Islet precursor cell (in vitro differentiated cells): ENCODE measurements around the gene DYNC1I1.

Experiments used
- DNase-seq: peaks from one replicate; pipeline ENCODE4 v3.0.0-alpha.2; 2018

DYNC1I1 gene

DNA sequence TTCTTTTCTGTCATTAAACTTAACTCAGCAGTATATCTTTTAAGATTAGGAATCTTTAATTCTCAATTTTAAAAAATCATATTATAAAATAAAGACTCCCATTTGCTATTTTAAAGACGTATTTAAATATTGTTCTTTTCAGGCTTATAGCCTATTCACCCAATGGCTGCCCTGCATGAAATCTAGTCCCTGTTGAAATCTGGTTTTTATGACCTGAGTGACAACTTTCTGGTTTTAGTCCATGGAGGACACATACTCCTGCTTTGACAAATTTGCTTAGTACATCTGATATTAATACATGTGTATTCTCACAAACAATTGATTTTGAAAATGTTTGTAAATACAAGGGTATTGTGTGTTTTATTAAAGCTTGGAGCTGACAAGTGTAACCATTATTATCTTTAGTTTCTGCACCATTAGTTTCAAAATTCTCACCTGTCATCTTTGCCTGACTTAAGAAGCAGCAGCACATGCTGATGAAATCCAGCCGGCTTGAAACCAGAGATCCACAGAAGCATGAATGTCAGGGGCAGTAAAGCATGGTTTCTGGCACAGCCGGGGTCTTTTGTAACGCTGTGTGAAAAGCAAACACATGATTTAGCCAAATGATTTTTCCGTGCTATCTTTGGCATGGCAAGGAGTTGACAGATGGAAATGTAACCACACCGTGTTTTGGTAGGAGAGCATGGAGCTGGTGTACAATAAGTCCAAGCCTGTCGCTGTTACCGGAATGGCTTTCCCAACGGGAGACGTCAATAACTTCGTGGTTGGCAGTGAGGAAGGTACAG, 262.8 kb downstream of the DYNC1I1 start:
- DNase-seq = no peak

DNA sequence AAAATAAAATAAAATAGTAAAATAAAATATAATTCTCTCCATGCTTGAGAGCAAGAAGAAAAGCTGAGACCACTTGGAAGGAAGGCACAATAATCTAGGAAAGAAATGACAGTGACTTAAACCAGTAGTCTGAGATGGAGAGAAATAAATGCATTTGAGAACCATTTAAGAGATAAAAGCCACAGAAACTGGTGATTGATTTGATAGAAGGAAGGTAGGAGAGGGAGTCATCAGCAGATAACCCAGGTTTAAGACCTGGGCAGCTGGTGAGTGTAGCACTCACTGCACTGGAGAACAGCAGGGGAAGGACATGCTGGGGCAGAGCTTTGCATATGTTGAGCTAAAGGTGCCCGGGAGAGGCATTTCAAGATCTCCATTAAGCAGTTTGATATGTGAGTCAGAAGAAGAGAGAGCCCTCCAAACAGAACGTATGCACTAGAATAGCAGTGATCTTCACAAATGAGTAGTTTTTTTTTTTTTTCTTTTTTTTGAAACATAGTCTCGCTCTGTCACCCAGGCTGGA, 268.0 kb downstream of the DYNC1I1 start:
- no peak for DNase-seq

DNA sequence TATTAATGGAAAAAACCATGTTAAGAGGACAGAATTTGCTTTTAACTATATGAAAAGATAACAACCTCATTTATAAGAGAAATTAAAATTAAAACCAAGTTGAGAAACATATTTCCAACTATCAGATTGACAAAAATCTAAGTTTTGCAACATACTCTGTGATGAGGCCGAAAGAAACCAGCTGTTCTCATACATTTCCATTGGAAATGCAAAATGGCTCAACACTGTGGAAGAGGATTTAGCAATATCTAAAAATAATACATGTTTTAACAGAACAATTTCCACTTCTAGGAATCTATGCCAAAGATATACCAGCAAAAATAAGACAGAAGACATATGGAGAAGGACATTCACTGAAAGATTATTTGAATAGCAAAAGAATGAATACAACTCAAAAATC, 268.8 kb downstream of the DYNC1I1 start:
- DNase-seq = no peak

DNA sequence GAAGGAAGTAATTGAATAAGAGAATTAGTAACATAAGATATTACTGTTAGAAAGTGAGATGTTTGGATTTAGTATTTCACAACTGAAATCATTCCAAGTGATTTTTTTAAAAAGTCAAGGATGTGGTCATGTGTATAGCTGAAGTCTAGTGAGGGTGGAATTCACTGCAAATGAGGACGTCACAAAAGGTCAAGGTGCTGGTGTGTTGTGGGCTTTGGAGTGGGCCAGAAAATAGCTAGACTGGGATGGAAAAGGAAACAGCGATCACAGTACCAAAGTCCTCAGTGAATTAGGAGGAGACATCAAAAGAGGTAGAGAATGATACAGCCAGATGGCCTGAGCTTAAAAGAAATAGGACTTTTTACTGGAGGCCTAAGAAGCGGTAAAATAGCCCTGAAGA, 272.8 kb downstream of the DYNC1I1 start:
- no peak for DNase-seq

DNA sequence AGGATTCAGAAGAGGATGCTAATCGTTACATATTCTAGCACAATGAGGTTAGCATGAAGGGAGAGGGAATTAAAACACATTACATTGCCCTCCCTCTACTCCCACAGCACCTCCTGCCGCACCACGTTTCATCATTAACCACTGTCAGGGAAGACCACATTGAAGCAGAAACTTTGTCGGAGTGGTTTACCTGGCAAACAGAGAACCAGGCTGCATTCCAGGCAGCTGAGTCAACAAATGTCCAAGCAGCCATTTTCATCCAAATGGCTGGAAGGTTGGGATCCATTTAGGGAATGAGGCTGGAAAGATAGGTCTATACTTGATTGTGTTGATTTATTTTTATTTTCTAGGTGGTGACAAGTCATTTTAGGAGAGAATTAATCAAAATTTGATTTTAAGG, 273.6 kb downstream of the DYNC1I1 start:
- peak; percentile 78 for DNase-seq

DNA sequence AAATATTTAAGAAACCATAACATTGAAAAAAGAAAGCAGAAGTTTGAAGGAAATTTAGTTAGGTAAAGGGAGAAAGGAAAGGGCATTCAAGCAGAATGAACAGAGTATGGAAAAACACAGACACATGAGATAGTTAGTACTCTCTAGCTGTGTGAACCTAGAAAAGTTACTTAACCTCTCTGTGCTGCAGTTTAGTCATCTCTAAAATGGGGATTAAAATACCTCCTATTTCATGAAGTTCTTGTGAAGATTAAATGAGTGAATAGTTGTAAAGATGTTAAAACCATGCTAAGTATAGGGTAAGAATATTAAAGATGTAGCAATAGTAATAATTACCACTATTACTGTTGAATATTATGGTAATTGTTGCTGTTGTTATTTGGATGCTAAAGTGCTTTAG, 279.9 kb downstream of the DYNC1I1 start:
- no peak for DNase-seq

DNA sequence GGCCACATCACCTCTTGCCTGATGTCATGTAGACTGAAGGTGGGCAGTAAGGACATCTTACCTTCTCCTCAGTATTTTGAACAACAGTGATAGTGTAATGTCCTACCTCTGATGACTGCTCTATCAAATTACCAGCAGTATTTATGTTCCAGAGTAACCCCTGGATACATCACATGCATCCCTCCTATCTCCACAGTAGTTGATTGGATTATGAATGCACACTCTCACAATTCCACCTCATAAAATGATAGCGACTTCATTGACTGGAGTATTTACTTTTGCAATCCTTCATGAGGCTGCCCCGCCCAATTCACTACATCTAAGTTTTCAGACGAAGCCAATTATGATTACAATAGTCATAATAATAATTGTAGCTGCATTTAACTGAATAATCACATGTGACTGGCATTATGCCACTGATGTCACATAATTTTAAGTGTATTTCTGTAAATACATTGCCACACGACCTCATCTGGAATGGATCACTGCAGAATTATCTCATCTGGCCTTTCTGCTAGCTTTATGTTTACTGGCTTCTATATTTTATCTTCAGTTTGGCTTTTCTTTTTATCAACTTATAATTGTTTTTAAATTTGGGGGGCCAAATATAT, 280.6 kb downstream of the DYNC1I1 start:
- no peak for DNase-seq

DNA sequence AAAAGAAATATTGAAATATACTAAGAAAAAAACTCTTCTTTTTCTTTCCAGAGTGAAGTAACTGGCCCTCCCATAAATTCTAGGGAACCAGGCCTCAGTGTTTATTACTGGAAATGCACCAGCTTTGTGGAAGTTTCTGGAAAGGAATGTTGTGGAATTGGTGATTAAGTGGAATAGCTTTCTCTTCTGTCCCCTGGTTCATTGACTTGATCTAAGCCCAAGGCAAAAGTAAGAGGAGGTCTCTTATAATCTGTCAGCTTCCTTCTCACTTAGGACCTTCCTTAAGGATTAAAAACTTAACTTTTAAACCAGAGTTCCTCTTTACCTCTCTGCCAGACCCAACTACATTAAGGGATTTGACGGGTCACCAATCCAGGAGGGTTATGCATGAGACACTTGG, 283.4 kb downstream of the DYNC1I1 start:
- no peak for DNase-seq

DNA sequence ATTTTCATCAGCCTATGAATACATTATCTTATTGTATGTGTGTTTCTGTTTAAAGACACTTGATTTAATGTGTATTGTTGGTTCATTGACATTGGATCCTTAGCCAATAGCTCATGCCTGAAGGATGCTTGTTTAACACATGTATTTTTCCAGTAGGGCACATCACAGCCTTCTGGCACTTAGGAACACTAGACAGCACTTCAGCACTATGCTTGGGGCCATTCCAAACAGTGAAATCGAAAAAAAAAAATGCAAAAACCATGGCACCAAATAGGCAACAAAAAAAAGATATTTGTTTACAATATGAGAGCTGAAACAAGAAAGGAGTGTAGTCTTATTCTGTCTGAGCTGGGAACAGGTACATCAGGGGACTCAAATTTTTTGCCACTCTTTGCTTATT, 286.7 kb downstream of the DYNC1I1 start:
- DNase-seq = no peak

DNA sequence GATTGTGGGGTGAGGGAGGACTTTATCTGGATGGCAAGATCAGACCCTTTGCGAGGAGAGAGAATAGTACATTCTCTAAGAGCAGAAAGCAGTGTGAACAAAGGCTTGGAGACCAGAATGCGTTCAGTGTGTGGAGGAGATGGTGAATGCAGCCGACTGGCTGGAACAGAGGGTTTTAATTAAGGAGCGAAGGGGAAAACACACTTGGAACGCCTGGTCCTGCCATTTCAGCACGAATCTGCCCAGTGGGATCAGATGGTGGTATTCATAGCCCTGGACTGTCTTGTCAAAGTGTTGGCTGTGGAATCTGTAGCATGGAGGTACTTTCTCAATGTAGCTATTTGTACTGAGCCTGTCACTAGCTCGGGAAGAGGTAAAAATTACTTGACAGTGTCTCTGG, 288.7 kb downstream of the DYNC1I1 start:
- DNase-seq = no peak

DNA sequence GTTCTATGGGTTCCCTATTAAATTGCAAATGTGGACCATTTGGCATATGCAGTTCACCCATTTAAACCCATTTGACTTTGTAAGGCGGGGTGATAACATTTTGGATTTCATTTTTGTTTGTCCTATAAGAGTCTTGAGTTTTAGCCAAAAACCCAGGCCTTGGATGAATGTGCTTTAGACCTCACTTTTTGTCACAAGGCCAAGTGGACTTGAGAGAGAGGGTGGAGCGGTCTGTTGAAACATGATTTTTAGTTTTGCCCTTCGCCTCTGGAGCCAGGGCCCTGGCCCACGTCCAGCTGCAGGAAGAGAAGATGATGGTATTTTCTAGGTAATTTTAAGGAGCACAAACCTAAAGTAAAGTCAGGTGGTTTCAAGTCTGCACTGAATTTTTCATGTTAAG, 289.5 kb downstream of the DYNC1I1 start:
- no peak for DNase-seq

DNA sequence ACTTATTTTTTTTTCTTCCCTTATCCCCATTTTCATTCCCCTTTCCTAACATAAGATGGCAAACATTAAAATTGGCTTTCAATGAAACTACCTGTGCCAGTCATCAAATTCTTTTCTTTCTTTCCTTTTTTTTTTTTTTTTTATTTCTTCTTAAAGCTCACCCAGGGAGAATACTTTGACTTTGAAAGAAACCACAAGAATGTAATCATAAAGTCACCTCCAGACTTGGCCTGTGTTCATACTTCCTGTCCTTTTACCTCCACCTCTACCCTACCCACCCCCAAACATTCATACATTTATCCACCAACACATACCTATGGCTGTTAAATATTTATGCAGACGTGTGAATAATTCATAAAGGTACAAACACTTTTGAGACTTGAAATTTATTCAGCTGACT, 295.0 kb downstream of the DYNC1I1 start:
- DNase-seq = no peak

DNA sequence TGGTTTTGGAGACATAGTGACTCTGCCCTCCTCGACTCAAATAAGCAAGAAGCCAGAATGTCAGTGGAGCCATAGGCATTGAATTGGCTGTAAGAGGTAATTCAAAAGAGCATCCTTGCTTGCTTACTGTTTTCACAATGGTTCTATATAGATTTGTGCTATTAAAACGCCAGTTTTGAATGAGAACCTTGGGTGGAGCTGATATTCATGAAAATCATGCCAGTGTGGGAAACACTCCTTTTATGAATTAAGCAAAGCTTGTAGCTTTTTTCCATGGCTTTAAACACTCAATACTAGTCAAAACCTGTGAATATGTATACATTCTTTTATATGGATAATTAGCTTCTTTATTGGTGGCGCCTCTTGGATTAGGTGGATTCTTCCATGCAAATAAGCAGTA, 297.0 kb downstream of the DYNC1I1 start:
- DNase-seq = no peak

DNA sequence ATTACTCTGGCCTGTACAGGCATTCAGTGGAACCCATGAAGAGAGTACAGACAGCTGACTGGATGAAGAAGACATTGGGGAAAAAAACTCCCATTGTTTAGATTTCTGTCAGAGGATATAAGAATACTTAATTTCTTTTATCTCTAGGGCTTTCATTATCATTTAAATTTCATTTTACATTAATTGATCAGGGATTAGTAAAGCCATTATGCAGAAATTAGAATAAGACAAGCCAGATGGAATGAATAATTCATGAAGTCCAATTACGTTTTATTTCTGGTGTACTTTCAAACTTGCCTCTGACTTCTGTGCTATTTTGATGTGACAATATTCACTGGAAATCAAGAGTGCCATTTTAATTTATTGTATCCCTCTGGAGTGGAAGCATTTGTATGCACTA, 302.5 kb downstream of the DYNC1I1 start:
- no peak for DNase-seq

DNA sequence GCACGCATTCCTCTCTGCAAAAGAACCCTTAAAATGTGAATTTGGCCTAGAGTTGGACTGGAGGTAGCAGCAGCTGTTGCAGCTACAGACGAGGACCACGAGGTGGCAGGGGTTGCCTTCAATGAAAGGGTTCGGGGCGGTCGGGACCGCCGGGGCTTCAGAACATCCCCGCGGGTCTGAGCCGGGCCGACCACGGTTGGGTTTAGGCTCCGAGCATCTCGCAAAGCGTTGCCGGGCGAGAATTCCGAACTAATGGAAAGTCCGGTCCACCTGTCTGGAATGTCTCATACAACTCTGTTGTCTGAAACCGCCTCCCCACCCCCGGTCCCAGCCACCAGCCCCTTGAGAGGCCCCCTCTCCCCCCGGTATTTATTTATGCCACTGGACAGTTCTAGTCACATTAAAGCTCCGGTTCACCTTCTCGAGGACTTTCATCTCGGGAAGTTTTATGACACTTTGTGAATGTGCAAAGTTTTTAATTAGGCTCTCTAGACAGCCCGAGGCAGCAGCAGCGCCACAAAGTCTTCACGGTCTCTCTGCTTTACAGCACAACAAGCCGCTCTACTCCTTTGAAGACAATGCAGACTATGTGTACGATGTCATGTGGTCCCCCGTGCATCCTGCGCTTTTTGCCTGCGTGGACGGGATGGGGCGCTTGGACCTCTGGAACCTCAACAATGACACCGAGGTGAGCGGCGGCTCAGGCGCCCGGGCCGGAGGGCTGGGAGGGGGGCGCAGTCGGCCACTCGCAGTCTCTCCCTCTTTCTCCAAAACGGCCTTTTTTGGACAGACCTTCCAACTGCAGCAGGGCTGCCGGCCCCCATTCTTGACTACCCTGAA, 303.4 kb downstream of the DYNC1I1 start:
- DNase-seq = peak; percentile 98

DNA sequence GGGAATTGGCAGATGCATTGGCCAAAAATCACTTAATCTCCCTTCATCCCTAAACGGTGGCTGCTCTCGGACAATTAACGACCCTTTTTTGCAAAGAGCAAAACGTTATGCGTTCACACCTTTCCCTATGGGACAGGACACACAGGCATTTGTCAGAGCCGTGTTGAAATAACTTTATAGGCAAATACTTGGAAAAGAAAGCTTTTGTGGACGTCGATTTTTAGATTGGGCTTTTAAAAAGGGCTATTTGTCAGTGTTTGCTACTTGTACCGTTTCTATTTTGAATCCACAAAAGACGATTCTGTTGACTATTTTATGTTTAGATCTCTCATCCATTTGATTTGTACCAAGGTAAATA, 304.0 kb downstream of the DYNC1I1 start:
- DNase-seq = no peak

DNA sequence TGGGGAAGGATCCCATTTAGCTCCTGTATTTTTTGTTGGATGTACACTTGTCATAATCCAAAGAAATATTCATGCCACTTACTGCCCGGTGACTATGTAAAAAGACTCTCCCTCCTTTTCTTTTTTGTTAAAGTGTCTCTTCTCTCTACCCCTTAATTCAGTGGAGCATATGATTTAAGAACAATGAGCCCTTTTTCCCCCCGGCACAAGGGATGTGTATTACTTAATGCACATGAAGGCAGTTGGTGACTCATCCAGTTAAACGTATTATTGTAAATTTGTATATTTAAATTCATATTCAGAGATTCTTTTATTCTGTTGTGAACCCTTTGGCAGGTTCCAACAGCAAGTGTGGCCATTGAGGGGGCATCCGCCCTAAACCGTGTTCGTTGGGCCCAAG, 307.7 kb downstream of the DYNC1I1 start:
- no peak for DNase-seq

DNA sequence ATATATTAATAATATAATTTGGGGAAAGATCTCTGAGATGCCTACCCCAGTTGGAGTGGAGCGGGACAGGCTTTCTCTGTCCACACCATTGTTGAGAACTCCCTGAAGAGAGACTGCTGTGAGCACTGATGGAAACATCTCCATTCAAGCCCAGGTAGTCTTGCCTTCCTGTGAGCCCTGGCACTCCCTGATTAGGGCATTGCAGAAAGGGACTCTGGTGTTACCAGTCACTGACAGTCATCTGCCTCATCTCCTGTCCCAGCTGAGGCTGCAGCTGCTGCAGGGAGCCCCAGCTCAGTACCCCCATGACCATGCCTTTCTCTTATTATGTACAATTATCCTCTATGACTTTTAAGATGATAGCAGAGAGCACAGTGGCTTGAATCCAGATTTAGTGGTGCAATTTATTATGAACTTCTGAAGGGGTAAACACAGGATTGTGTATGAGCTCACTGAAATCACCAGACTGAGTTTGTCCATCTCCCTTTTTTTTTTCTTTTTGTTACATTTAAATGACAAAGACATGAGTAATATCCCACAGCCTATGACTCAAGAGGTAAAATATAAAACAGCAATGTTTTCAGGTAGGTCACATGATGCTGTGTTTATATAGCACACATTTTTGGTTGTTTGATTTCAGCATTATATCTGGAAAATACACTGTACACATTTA, 312.7 kb downstream of the DYNC1I1 start:
- no peak for DNase-seq

DNA sequence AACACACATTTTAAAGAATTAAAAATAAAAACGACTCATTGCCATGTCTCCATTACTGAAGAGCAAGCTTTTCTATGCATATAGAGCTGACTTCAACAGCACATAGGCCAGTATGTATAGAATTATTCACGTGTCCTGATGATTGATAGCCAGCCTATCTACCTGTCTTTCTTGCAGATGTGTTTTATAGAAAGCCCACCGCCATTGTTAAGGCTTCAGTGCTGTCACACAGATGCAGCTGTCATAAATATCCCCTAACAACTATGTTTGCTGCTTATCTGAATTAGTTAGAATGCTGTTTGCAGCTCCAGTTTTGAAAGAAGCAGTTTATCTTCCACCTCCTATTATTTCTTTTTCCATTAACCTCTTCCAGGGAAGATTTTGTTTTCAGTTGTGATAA, 313.6 kb downstream of the DYNC1I1 start:
- no peak for DNase-seq

DNA sequence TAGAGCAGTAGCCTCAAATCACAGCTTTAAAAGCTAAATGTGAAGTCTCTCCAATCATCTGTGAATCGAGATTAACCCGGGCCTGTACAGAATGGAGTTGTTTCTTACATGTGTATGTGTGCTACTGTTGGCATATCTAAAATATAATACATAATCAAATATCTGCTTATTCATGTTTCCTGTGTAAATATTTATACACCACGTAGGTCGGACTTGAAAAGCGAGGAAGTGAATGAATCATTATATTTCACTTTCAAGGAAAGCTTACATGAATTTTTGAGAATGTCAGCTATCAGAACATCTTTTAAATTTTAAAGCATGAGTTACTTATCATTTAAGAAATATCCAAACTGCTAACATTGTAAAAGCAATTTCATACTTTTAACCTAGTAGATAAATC, 316.2 kb downstream of the DYNC1I1 start:
- DNase-seq = no peak

DNA sequence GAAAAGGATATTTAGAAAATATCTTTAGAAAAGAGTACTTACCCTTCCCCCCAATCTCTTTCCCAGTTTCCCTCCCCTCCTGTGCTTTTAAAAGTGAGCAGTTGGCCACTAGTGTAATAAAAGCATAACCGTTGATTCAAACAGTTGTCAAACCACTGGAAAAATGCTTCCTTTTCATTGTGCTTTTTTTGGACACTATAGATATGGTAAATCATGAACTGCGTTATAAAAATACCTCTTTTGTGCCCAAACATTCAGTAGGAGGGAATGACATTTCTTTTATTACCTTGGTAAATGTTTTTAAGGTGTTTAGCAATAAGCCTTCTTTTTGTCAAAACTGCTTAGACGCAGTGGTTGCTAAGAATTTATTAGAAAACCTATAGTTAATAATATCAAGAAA, 317.2 kb downstream of the DYNC1I1 start:
- DNase-seq = no peak

DNA sequence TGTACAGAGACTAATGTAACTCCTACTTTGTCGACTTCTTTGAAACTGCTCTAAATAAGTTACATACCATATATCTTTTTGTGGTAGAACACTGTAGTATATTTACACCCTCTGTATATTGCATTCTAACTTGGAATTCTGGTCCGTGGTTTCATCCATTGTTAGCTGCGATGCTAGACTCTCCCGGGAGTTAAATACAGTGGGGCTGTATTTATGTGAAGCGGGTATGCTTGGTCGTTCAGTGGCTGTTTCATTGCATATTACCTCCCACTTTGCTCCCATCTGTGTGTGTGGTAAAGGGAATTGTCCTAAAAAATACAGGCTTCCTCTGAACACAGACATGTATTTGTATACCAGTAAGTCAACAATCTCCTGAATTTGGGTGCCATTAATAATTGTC, 318.4 kb downstream of the DYNC1I1 start:
- no peak for DNase-seq

DNA sequence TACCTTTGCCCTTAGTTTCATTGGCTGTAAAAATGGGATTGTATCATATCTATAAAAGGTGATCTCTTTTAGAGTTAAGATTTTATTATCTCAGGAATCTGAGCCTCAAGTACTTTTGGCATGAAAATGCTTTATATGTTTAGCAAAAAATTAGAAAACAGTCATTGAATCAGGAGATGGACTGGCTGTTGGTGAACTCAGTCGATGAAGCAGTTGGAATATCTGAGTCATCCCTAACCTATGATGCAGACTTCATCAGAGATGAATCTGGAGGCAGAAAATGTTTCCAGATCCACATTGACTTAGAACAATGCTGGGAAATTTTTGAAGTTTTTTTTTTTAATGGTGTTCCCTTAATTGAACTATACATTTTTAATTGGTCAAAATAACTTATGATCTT, 321.1 kb downstream of the DYNC1I1 start:
- DNase-seq = no peak
